ENCODE measurements around the gene PRSS38.

Gene PRSS38

DNA sequence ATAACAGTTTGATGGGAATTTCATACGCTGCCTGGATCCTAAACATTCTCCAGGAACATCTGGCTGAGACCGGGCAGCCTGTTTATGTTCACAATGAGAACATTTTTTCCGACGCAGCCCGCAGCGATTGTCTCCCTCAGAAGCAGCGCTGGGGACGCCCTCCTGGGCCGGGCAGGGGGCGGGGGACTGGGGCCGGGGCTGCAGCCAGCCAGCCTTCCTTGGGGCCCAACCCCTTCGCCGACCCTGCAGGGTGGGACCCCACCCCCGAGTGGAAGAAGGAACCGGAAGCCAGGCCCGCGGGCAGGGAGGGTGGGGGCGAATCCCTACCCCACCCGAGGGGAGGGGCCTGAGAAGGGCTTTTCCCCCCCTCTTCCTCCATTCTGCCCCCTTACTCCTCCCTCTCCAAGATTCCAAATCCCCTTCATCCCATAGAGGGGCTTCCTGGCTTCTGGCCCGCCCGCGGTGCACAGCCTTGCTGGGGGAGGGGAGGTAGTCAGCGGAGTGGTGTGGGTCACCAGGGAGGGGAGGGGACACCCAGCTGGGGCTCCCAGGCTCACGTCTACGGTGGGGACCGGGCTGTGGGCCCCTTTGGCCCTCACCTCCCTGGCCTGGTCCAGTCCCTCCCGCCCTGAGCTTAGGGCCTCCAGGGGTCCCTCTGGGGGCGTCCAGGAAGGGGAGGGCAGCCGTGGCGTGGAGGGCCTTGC, 71.7 kb downstream of the PRSS38 start:
- no peak for DNase-seq

DNA sequence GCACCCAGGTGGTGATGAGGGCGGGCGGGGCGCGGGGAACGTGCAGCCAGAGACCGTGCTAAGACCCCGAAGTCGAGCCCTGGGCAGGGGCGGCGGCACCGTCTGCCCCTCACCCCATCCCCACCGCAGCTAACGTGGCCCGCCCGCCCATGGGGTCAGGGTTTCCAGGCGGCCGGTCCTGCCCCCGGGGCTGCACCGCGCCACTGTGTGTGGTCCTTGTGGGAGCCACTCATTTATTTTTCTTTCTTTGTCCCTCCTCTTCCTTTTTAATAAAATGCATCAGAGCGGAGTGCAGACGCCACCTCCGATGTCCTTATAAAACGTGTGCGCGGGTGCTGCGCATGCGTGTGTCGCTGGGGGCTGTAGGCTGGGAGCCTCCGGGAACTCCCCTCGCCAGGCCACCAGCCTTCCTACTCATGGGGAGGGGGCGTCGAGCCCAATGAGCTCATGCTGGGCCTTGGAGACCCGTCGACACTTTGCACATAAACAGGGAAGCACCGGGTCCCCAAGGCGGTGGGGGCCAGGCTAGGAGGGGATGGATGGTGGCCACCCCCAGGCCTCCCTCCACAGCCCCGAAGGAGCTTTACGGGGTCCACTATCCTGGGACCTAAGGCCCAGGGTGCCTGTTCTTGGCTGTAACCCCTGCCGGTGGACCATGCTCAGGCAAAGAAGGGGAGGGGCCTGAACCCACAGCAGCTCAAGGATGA, 72.4 kb downstream of the PRSS38 start:
- no peak for DNase-seq

DNA sequence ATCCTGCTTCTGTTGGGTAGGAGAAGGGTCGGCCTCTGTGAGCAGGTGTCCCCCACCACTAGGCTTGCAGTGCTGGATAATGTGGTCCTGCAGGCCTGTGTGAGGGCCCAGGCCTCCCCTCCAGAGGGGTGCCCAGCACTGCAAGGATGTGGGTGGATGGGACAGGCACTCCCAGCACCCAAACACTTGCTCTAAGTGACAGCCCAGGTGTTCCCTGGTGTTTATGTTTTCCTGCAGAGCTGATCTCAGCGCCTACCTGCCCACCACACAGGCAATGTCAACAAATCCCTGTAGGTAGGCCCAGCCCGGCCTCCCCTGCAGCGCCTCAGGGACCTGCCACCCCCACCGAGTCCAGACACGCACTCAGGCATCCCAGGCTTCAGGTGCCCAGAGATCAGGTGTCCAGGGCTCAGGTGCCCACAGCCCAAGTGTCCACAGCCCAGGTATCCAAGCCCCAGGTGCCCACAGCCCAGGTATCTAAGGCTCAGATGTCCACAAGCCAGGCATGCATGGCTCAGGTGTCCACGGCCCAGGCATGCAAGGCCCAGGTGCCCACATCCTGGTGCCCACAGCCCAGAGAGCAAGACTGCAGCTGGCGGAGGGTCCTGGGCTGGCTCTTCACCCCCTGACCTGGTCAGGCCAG, 73.0 kb downstream of the PRSS38 start:
- no peak for DNase-seq

DNA sequence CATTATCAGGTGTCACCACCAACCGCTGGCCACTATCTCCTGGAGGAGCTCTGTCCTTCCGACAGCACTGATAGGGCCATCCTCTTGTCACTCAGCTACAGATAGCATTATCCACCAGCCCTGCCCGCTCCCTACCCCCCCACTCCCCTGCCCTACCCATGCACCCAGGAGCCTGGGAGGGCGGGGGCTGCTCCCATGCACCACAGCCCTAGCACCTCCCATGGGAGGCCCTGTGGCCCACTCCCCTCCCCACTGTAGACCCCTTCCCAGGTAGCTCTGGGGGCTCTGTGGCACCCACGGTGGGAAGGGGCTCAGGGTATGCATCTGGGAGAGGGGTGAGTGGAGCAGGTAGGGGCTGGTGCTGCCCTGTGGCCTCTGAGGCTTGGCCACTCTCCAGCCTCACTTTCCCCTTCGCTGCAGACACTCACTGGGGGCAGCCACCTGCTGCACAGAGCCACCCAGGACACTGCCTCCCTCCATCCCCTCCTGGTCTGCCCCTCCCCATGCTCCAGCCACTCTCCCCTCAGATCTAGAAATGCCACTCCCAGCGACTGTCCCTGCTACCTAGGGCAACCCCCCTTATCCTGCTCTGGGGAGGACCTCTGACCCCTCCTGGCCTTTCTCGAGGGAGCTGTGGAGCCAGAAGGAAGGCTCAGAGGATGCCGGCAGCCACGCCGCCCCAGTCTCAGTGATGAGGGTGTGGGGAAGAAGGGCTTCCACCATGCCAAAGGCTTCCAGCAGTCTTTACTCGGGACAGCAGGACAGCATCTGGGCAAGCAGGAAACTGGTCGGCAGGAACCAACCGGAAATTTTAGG, 73.8 kb downstream of the PRSS38 start:
- no peak for DNase-seq

DNA sequence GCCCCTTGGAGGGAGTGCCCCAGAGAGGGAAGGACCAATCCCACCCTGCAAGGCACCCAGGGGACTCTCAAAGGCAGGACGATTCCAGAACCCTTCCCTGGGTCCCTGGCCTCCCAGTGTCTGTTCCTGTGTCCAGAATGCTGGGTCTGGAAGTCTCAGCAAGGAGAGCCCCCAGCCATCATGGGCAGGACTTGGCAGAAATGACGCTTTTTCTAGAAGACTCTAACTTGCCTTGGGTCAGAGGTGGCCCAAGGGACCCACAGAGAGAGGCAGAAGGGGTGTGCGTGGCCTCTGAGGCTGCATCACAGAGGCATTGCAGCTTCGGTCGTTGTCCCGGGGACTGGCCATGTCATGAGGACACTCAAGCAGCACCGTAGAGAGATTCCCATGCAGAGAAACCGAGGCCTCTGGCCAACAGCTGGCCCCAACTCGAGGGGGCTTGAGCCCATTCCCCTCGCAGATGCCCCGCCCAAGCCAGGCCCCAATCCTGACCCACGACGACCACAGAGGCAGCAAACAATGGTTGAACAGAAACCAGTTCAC, 74.5 kb downstream of the PRSS38 start:
- no peak for DNase-seq

DNA sequence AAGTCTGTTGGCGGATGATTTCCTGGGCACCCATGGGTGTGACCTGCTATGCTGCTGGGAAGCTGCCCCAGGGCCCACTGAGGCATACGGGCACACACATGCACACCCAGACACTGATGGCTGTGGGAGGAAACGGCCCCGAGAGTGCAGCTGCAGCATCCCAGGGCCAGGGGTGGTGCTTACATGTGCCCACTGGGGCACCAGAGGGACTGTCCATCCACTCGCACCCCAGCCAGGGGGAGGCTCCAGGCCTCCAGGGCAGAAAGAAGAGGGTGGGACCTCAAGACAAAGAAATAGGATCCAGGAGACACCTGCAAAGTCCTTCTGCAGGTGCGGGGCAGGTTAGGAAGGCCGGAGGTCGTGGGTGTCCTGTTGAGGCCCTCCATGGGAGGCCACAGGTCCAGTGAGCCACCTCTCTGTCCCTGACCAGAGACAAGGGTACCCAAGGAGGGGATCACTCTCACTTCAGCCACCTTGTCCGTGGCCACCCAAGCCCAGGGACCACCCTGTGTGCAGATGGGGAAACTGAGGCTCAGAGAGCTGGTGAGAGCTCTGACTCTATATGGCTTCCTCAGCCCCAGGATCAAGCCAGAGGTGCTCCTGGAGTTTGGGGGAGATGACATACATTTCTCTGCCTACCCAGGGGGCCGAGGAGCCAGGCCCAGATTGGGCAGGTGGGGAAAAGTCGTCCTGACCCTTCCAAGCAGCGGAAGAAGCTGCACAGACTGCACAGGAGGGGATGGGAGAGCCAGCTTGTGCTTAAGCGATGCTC, 75.2 kb downstream of the PRSS38 start:
- no peak for DNase-seq

DNA sequence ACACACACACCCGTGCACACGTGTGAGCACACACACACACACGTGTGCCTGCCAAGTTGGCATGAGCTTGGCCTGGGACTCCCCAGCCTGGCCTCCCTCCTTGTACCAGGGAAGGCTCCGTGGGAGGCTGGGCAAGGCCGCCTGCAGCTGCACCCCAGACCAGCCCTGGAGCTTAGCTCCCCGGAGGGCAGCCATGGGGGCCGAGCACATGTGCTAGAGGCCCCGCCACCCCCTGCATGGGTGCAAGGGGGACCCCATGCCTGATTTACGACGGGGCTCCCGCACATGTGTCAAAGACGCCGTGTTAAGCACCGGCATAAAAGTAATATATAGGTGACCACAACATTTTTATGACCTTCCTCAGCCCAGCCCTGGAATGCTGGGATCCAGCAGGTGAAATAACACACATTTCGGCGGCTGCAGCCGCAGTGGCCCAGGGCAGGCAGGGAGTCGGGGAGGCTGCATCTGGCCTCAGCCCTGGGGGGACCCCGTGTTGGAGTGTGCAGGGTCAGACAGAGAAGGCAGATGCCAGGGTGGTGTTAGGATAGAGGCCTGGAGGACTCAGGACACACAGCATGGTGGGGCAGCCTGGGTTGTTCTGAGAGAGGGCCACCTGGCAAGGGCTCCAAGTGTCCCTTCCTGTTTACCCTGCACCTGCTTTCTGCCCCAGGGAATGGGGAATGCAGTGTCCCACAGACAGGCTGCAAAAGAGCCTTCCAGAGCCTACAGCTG, 75.9 kb downstream of the PRSS38 start:
- DNase-seq: no peak

DNA sequence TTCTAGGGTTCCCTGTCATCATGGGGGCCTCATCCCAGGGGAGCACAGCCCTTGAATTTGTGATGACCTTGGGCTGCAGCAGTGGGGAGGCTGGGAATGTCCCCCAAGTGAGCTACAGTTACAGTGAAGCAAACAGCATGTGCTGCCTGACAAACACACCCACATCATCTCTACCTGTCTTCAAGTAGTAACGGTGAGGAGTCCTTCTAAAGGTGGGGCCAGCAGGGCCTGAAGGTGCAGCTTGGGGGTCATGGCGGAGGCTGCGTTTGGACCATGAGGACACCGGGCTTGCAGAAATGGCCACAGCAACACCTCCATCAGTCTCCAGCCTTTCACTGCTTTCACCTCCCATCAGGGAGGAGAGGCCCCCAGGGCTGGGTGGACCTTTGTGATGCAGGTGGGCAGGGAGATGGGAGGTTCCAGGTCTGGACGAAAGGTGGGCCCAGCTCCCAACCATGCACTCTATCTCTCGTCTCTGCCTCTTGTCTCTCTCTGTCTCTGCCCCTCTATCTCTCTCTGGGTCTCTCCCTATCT, 76.5 kb downstream of the PRSS38 start:
- DNase-seq: no peak

DNA sequence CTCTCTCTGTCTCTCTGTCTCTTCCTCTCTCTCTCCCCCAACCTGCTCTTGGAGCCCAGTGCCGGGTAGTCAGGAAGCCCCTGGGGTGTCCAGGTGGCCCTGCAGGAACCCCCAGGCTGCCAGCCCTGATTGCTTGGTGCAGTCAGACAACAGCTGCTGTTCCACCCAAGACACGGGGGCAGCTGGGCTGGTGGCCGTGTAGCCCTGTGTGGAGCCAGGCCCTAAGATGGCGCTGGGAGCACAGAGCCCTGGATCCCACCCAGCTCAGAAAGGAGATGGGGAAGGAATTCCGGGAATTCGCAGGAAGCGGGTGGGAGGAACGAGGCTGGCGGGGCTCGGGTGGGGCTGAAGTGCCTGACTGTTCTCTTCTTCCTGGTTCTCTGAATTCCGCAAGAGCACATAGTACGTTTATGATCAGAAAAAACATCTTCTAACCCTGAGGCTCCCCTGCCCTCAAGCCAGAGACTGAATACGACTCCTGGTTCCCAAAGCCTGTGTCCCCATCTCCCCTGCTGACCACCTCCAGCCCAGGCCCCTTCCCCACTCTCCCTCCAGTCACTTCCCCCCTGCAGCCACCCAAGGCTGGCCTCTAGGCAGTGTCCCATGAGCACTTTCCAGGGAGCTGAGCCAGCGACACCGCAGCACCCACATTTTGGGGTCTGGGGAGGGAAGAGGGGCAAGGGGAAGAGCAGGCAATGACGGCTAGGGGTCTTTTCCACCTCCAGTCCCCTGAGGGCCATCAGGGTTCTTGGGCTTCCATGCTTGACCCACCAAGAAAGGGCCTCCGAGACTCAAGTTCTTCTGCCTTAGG, 77.2 kb downstream of the PRSS38 start:
- DNase-seq: no peak

DNA sequence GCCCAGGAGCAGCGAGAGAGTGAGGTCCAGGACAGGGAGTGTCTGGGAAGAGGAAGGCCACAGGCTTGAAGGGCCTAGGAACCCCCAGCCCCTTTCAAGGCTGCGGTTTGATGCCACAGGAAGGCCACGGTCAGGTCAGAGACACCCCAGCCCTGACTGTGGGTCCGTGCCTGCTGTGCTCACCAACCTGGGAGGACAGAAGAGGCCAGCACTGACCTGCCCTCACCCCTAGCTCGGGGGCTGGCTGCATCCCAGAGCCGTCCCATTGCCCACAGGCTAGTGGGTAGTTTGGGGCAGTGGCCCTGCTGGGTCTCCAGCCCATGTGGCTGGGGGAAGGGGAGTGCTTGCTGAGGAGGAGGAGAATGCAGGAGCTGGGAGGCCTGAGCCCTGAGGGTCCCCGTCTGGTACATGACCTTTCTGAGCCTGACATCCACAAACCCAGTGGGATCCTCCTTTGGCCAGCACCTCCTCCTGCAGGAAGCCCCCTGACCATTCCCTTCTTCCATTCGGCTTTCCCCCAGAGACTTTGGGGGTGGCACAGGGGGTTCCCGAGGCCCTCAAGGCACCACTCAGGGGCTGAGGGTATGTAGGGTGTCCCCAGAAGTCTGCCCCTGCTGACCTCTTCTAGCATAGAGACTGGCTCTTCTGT, 77.9 kb downstream of the PRSS38 start:
- no peak for DNase-seq

DNA sequence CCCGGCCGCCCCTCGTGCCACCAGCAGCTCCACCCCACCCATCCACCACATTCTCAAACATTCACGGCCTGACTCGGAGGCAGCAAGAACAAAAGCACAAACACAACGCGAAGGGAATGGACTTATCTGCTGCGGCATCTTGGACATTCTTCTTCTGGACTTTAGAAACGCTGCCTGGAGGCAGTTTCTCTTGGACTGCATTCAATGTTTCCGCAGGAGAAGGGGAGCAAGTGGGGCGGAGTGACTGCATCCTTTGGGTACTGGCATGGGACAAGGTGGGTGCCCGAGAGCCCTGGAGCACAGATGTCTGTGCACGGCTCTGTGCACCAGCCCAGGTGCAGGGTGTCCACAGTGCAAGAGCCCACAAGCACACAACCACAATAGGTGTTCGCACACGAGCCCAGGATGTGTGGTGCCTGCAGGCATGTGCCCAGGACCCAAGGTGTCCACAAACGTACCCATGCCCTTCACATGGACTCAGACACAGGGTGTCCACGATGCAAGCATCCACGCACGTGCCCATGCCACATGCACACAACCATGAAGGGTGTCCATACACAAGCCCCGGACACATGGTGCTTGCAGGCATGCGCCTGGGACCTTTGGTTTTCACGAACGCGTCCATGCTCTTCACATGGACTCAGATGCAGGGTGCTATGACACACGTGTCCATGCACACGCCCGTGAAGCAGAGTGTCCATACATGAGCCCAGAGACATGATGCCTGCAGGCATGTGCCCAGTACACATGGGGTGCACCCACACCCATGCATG, 78.7 kb downstream of the PRSS38 start:
- no peak for DNase-seq

DNA sequence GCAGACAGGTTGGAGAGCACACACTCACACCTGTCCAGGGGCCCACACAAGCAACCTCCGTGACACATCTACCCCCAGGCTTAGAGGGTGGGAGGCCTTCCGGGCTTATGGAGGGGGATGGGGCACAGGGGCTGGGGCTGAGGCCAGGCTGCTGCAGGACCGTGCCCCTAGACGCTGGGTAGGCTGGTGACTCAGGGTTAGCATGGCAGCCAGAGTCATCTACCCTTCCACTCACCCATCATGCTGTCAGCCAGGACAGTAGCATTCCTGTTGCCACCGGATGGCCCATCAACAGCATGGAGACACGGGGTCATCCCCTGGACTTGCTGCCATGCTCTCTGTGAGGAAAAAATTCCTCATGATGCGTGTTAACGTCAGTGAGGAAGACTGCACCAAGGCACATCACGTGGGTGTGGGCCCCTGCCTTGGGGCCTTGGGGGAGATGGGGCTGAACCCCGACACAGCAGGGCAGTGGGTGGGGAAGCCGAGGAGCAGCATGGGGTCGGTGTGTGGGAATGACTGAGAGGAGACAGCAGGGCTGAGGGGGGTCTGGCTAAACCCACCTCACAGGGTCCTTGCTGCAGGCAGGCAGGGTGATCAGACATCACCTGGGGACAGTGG, 79.5 kb downstream of the PRSS38 start:
- DNase-seq: no peak
